Endothelial cell of umbilical vein (primary cell): Measurements from ENCODE around the gene USP34. TPM values are rescaled to one million over a fixed set of nuclear protein-coding genes. Genes with fewer than 3 reads are reported as not detected.

Source experiments
- BruUV-seq: library from RNA; stranded (reverse); fragments of 400-500 nt; replicated peaks from 2 replicates; lab custom pipeline; 2021; lab: Mats Ljungman, UMichigan
- CTCF ChIA-PET: fragments of 300-600, 350-600 bp; sonication (Branson Sonifier 250); formaldehyde crosslinking; loops from one replicate; lab custom pipeline; 2021; ENCODE audit warnings: antibody characterized with exemption, inconsistent platforms; lab: Charles Lee
- POLR2A ChIA-PET: fragments of 300-600, 350-600 bp; sonication (Branson Sonifier 250); formaldehyde crosslinking; loops from one replicate; lab custom pipeline; 2021; ENCODE audit warnings: antibody characterized with exemption, inconsistent platforms; lab: Charles Lee
- DNase-seq: peaks from one replicate; pipeline ENCODE4 v3.0.0-alpha.2; 2011; ENCODE audit warnings: low read depth, low spot score
- FAIRE-seq: peaks from 2 replicates; lab custom pipeline; 2011; peaks lifted over from hg19 to GRCh38; lab: Jason Lieb, UNC
- H2AFZ ChIP-seq: 2 replicates; pipeline ENCODE4 v1.6.0; 2012; ENCODE audit warnings: low read depth, low read length, control low read depth, inconsistent platforms
- H3K27ac ChIP-seq: 2 replicates; pipeline ENCODE4 v1.5.1; 2011; ENCODE audit warnings: low read depth, mild to moderate bottlenecking, control low read depth, low read length, moderate library complexity; ENCODE audit not compliant: insufficient read depth
- H3K27me3 ChIP-seq, 2 experiments: 2 replicates each; pipeline versions ENCODE4 v1.6.0 to v1.6.1; 2011; ENCODE audit warnings: low read length in 2 of 2, mixed read lengths in 1 of 2; ENCODE audit not compliant: control insufficient read depth in 2 of 2, insufficient read depth in 2 of 2
- H3K36me3 ChIP-seq, 2 experiments: 2 replicates in 1 of 2; 3 replicates in 1 of 2; pipeline ENCODE4 v1.5.1; 2011; ENCODE audit warnings: low read length in 2 of 2, mild to moderate bottlenecking in 1 of 2, moderate library complexity in 1 of 2; ENCODE audit not compliant: control insufficient read depth in 2 of 2, insufficient read depth in 2 of 2; ENCODE audit errors: extremely low read depth in 1 of 2
- H3K4me1 ChIP-seq: 3 replicates; pipeline ENCODE4 v1.5.1; 2011; ENCODE audit warnings: mild to moderate bottlenecking, low read length; ENCODE audit not compliant: control insufficient read depth, insufficient read depth; ENCODE audit errors: extremely low read depth
- H3K4me2 ChIP-seq: 2 replicates; pipeline ENCODE4 v1.6.1; 2011; ENCODE audit warnings: low read length, control low read depth, mixed read lengths; ENCODE audit not compliant: insufficient read depth
- H3K4me3 ChIP-seq, 3 experiments: fragments of 200-600 bp in 1 of 3; sonication (generic), shearing (Covaris generic) in 1 of 3; replicated peaks in 1 of 3; 2 replicates each; pipeline ENCODE4 v1.5.1; 2011 to 2016; ENCODE audit warnings: control low read depth in 3 of 3, low read length in 3 of 3, mild to moderate bottlenecking in 2 of 3, inconsistent platforms in 1 of 3, low read depth in 1 of 3, moderate library complexity in 1 of 3; ENCODE audit not compliant: insufficient read depth in 1 of 3
- H3K79me2 ChIP-seq: 2 replicates; pipeline ENCODE4 v1.6.0; 2012; ENCODE audit warnings: low read length, inconsistent platforms; ENCODE audit not compliant: control insufficient read depth, insufficient read depth
- H3K9ac ChIP-seq: replicated peaks from 2 replicates; pipeline ENCODE3; 2011; ENCODE audit warnings: low read length, control low read depth; ENCODE audit not compliant: insufficient read depth; ENCODE audit errors: extremely low read depth
- H3K9me1 ChIP-seq: replicated peaks from 3 replicates; pipeline ENCODE4 v1.6.0; 2011; ENCODE audit warnings: mild to moderate bottlenecking, low read length; ENCODE audit not compliant: control insufficient read depth, insufficient read depth; ENCODE audit errors: extremely low read depth
- H3K9me3 ChIP-seq: replicated peaks from 2 replicates; pipeline ENCODE4 v1.5.1; 2012; ENCODE audit warnings: low read length, inconsistent platforms; ENCODE audit not compliant: control insufficient read depth, insufficient read depth
- H4K20me1 ChIP-seq: replicated peaks from 2 replicates; pipeline ENCODE3; 2011; ENCODE audit warnings: mild to moderate bottlenecking, low read length; ENCODE audit not compliant: control insufficient read depth, insufficient read depth; ENCODE audit errors: extremely low read depth
- CTCF ChIP-seq, 2 donors: IDR thresholded peaks; 1 replicate in 1 of 2; 2 replicates in 1 of 2; pipeline ENCODE4 v1.5.1; 2011; ENCODE audit warnings: low read length in 2 of 2, mild to moderate bottlenecking in 2 of 2, moderate library complexity in 2 of 2, control low read depth in 1 of 2, inconsistent platforms in 1 of 2, low read depth in 1 of 2; ENCODE audit not compliant: insufficient read depth in 1 of 2; ENCODE audit errors: extremely low read depth in 1 of 2
- FOS ChIP-seq: IDR thresholded peaks from 2 replicates; pipeline ENCODE4 v1.6.1; 2011; ENCODE audit warnings: mild to moderate bottlenecking, low read length, moderate library complexity, borderline replicate concordance; ENCODE audit not compliant: insufficient read depth
- GATA2 ChIP-seq: IDR thresholded peaks from 2 replicates; pipeline ENCODE4 v1.7.0; 2011; ENCODE audit warnings: low read depth, mild to moderate bottlenecking, moderate library complexity, mixed read lengths, low read length; ENCODE audit not compliant: insufficient read length, insufficient read depth
- JUN ChIP-seq: IDR thresholded peaks from 2 replicates; pipeline ENCODE4 v1.6.1; 2011; ENCODE audit warnings: borderline replicate concordance, low read depth; ENCODE audit not compliant: insufficient read length, insufficient read depth
- MAX ChIP-seq: IDR thresholded peaks from 2 replicates; pipeline ENCODE4 v1.6.1; 2011; ENCODE audit not compliant: insufficient read depth, insufficient read length
- MYC ChIP-seq: IDR thresholded peaks from one replicate; pipeline ENCODE4 v1.6.1; 2011; ENCODE audit warnings: mild to moderate bottlenecking, low read depth, low read length
- POLR2A ChIP-seq: IDR thresholded peaks from 2 replicates; pipeline ENCODE4 v1.6.1; 2012; ENCODE audit warnings: low read depth, mild to moderate bottlenecking, control low read depth, low read length
- POLR2AphosphoS5 ChIP-seq: IDR thresholded peaks from 2 replicates; pipeline ENCODE4 v1.6.1; 2012; ENCODE audit warnings: low read depth, mild to moderate bottlenecking, control low read depth, low read length, moderate library complexity; ENCODE audit not compliant: insufficient read depth
- dilution Hi-C: fragments of 300-500 bp; cut with MboI; formaldehyde crosslinking; loops from one replicate; pipeline ENCODE4 v1.15.0; 2019; ENCODE audit warnings: low sequenced_read_pairs; ENCODE audit not compliant: extremely low pct_ligation_motif_present
- intact Hi-C: fragments of 100-400 bp; cut with micrococcal nuclease; formaldehyde crosslinking; loops from one replicate; pipeline ENCODE4 v1.10.0; 2022
- polyA plus RNA-seq, 4 experiments: library from polyadenylated mRNA; depleted of rRNA in 3 of 4; stranded (reverse) in 3 of 4; unstranded in 1 of 4; fragments of >200 nt; gene quantifications; 2 replicates each; pipeline versions ENCODE4 v1.2.1 to v1.2.3, GENCODE V29; 2011 to 2012; ENCODE audit warnings: missing spikeins in 1 of 4
- total RNA-seq: library from RNA; stranded (reverse); gene quantifications from 2 replicates; pipeline ENCODE4 v1.2.3, GENCODE V29; 2021

Gene USP34
- total and polyA plus RNA-seq, 2 donors (not counting 3 experiments of a cell fraction or from before 2014, with no cell fraction given) = 46.3 to 96.9 TPM

DNA sequence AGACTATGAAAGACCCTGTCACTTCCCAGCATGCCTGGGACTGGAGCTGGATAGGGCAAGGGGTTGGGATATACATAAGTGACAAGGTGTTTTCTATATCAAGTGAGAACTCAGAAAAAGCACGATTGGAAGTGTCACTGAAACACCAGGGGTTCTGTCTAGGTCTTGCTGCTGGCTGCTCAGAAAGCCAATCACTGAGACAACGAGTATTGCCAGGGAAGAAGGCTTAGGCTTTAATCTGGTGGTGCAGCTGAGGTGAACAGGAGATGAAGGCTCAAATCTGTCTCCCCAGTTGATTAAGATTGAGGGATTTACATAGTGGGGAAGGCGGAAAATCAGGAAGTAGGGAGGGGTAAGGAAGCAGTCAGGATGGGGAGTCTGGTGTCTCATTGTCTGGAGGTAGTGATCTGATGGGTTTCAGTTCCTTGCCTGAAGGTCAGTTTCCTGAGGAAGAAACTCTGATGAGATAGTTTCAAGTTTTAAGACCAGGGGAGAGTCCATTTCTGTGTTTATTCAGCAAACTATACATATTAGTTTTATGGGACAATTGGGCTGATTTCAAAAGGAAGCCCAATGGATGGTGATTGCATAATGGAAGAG lies 312.4 kb downstream of the USP34 start:
- no peaks in the 10 kb centered on the region for H3K27me3 ChIP-seq
- ChIA-PET POLR2A (no interaction called here), CTCF (no interaction called here)
- no peaks in the 10 kb centered on the region for H3K36me3 ChIP-seq
- H3K9ac ChIP-seq = no peak overlapping the region
- no peak overlapping the region for H3K4me2 ChIP-seq
- intact Hi-C loops (no loop called here), dilution Hi-C loops (no loop called here)
- H3K9me3 ChIP-seq = no peaks in the 10 kb centered on the region
- H4K20me1 ChIP-seq = no peaks in the 10 kb centered on the region
- no TSS peak for BruUV-seq
- no peaks in the 10 kb centered on the region for H3K9me1 ChIP-seq
- DNase-seq = no peak
- no peak overlapping the region for H3K4me3 ChIP-seq
- no peaks in the 10 kb centered on the region for H3K4me1 ChIP-seq
- FAIRE-seq = no peak
- H3K79me2 ChIP-seq = no peaks in the 10 kb centered on the region
- H3K27ac ChIP-seq = no peak overlapping the region
- H2AFZ ChIP-seq = no peak overlapping the region
- TF ChIP-seq POLR2AphosphoS5 = no peak
- no peak for TF ChIP-seq MYC
- no peak for TF ChIP-seq POLR2A
- no peak for TF ChIP-seq FOS
- TF ChIP-seq GATA2 = no peak

DNA sequence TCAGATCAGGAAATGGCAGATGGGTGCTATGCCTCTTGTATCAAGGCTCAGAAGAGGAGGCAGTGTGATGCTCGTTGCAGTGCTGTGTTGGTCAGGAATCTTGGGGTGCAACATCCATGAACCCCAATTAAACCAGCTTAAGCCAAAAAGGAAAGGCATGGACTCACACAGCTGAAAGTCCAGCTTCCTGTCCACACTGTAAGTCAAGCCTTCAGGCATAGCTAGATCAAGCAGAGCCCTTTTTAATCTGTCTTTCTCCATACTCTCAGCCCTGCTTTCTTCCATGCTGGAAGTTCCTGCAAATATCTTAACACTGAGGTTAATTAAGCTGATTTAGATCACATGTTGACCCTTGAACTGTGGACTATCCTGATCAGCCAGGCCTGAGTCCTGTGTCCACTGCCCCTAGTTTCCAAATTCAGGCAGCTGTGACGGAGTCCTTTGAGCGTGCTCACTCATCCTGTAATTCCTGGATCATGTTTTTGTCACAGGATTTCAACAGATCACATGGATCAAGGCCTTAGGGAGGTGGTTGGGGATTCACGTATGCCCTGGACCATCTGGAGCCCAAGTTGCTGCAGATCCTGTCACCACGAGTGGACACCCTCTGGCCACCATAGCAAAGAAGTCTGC lies 313.4 kb downstream of the USP34 start:
- BruUV-seq = no TSS peak
- Histone ChIP-seq H4K20me1 (no peaks in the 10 kb centered on the region), H3K9me3 (no peaks in the 10 kb centered on the region), H3K79me2 (no peaks in the 10 kb centered on the region), H3K9me1 (no peaks in the 10 kb centered on the region), H3K4me2 (no peak overlapping the region), H3K36me3 (no peaks in the 10 kb centered on the region), H3K27ac (no peak overlapping the region), H3K27me3 (no peaks in the 10 kb centered on the region), H3K4me3 (no peak overlapping the region), H3K9ac (no peak overlapping the region), H3K4me1 (no peaks in the 10 kb centered on the region), H2AFZ (no peak overlapping the region)
- ChIA-PET POLR2A (no interaction called here), CTCF (no interaction called here)
- TF ChIP-seq POLR2A (no peak), MAX (no peak), FOS (no peak), GATA2 (no peak), MYC (no peak), JUN (no peak), CTCF (IDR thresholded peaks at IDR 0.05; ENCODE audit: extremely low read depth in 1 of 2, insufficient read depth in 1 of 2, low read depth in 1 of 2, low read length in 2 of 2) (no peak)
- dilution Hi-C loops = no loop called here
- DNase-seq = no peak
- intact Hi-C loops = no loop called here
- FAIRE-seq = no peak
